A204.1 (cell line): ENCODE measurements around the gene SNX1.
"Not testable (repeated sequence)": the region's sequence is repeated elsewhere in the genome, so short reads cannot be mapped to it uniquely, and the experiment has no call there.

Experiments
- FAIRE-seq: peaks from 2 replicates; lab custom pipeline; 2012; peaks lifted over from hg19 to GRCh38; lab: Jason Lieb, UNC

Gene SNX1

GRCh38 chr15:64120322-64120721, 24.5 kb downstream of the SNX1 start:
- FAIRE-seq: not testable (repeated sequence)

GRCh38 chr15:64121614-64122013, 25.8 kb downstream of the SNX1 start:
- FAIRE-seq: no peak

- FAIRE-seq: no peak
Observed at GRCh38 chr15:64122444-64122843, 26.7 kb downstream of the SNX1 start.

GRCh38 chr15:64122936-64123351, 27.2 kb downstream of the SNX1 start:
- no peak for FAIRE-seq

GRCh38 chr15:64125978-64126377, 30.2 kb downstream of the SNX1 start:
- FAIRE-seq: no peak

GRCh38 chr15:64127521-64128270, 31.9 kb downstream of the SNX1 start:
- FAIRE-seq: no peak

- FAIRE-seq: no peak
Observed at GRCh38 chr15:64130159-64130558, 34.4 kb downstream of the SNX1 start.

- no peak for FAIRE-seq
Observed at GRCh38 chr15:64131547-64131946, 35.8 kb downstream of the SNX1 start.

- FAIRE-seq: no peak
Observed at GRCh38 chr15:64132217-64132616, 36.4 kb downstream of the SNX1 start.

- no peak for FAIRE-seq
Observed at GRCh38 chr15:64133623-64134344, 38.0 kb downstream of the SNX1 start.

GRCh38 chr15:64134345-64134829, 38.6 kb downstream of the SNX1 start:
- FAIRE-seq: no peak

- no peak for FAIRE-seq
Observed at GRCh38 chr15:64136347-64136746, 40.6 kb downstream of the SNX1 start.

GRCh38 chr15:64137226-64137833, 41.5 kb downstream of the SNX1 start:
- FAIRE-seq: no peak

GRCh38 chr15:64138331-64138941, 42.7 kb downstream of the SNX1 start:
- FAIRE-seq: no peak

GRCh38 chr15:64141798-64142512, 46.2 kb downstream of the SNX1 start:
- no peak for FAIRE-seq

- FAIRE-seq: no peak
Observed at GRCh38 chr15:64143276-64143675, 47.5 kb downstream of the SNX1 start.

GRCh38 chr15:64144192-64144564, 48.4 kb downstream of the SNX1 start:
- FAIRE-seq: no peak

GRCh38 chr15:64144565-64145281, 48.9 kb downstream of the SNX1 start:
- no peak for FAIRE-seq

- FAIRE-seq: no peak
Observed at GRCh38 chr15:64146041-64146440, 50.3 kb downstream of the SNX1 start.

GRCh38 chr15:64146520-64146884, 50.7 kb downstream of the SNX1 start:
- FAIRE-seq: no peak

- FAIRE-seq: no peak
Observed at GRCh38 chr15:64146885-64147681, 51.3 kb downstream of the SNX1 start.
